GM18517 (cell line): ENCODE results near the gene GMCL2.

Source experiments
- ATAC-seq: cut with Tn5 transposase; IDR thresholded peaks from one replicate; pipeline ENCODE4 v1.9.1; 2021; ENCODE audit warnings: mild to moderate bottlenecking, moderate library complexity; ENCODE audit not compliant: unreplicated experiment

Gene GMCL2

GRCh38 chr5:178147406-178147805, 39.8 kb downstream of the GMCL2 start:
- ATAC-seq = no peak

- ATAC-seq = no peak
Observed at GRCh38 chr5:178145965-178146820, 41.0 kb downstream of the GMCL2 start.

GRCh38 chr5:178143901-178144300, 43.3 kb downstream of the GMCL2 start:
- no peak for ATAC-seq

- ATAC-seq = no peak
Observed at GRCh38 chr5:178143246-178143645, 43.9 kb downstream of the GMCL2 start.

- ATAC-seq = no peak
Observed at GRCh38 chr5:178142642-178143041, 44.5 kb downstream of the GMCL2 start.

- ATAC-seq = no peak
Observed at GRCh38 chr5:178141550-178141949, 45.6 kb downstream of the GMCL2 start.

- ATAC-seq = no peak
Observed at GRCh38 chr5:178137991-178138390, 49.2 kb downstream of the GMCL2 start.

- ATAC-seq = no peak
Observed at GRCh38 chr5:178136990-178137389, 50.2 kb downstream of the GMCL2 start.
